ENCODE results near the gene TMEM259. TPM values are rescaled to one million over a fixed set of nuclear protein-coding genes. Genes with fewer than 3 reads are reported as not detected.

TMEM259 gene
- total and polyA plus RNA-seq, 9 of the 15 experiments (the other 6 are each of a cell fraction or from before 2014, with no cell fraction given) = 0.52 to 231 (median 63.6) TPM

- TF ChIP-seq CREB3L1 (IDR thresholded peaks at IDR 0.05; ENCODE audit: borderline replicate concordance, low read depth) = no peak
- TF ChIP-seq ERF (CRISPR knock-in tag; IDR thresholded peaks at IDR 0.05) = no peak
- TF ChIP-seq CTCF (IDR thresholded peaks at IDR 0.05 in 2 of 3, conservative IDR thresholded peaks at IDR 0.05 in 1 of 3; ENCODE audit: insufficient read depth in 2 of 3, low read depth in 1 of 3, low read length in 3 of 3) = no peak
- no peak for TF ChIP-seq ZNF696 (CRISPR knock-in tag; conservative IDR thresholded peaks at IDR 0.05)
- no peak for TF ChIP-seq MECOM (CRISPR knock-in tag; IDR thresholded peaks at IDR 0.05)
- TF ChIP-seq ZNF511 (CRISPR knock-in tag; IDR thresholded peaks at IDR 0.05) = no peak; the same call in 1 of the 2 replicates
- TF ChIP-seq SIX5 (IDR thresholded peaks at IDR 0.05; ENCODE audit: borderline replicate concordance in 1 of 2, insufficient read depth in 1 of 2, low read depth in 1 of 2, low read length in 2 of 2) = 0 out of 4 replicates have a peak, but pooled peaks of 1 of the 2 experiments have one; percentile 8
- TF ChIP-seq GTF2B (IDR thresholded peaks at IDR 0.05; ENCODE audit: extremely low read depth, insufficient read length) = no peak
- no peak for TF ChIP-seq HMG20A (CRISPR knock-in tag; conservative IDR thresholded peaks at IDR 0.05)
- TF ChIP-seq SMC3 (conservative IDR thresholded peaks at IDR 0.05; ENCODE audit: insufficient read depth, low read depth, low read length) = no peak
- no peak for TF ChIP-seq TAL1 (IDR thresholded peaks at IDR 0.05)
- no peak; the same call in 1 of the 2 replicates for TF ChIP-seq NR3C1 (CRISPR knock-in tag; IDR thresholded peaks at IDR 0.05)
- TF ChIP-seq ZEB2 (IDR thresholded peaks at IDR 0.05) = no peak
- peak; percentile 80 for TF ChIP-seq ZBTB12 (CRISPR knock-in tag; IDR thresholded peaks at IDR 0.05)
- TF ChIP-seq CUX1 (CRISPR knock-in tag; IDR thresholded peaks at IDR 0.05) = no peak
Measured at GRCh38 chr19:1041835-1042685, 21.1 kb upstream of the TMEM259 start (continued).
